Hepatocyte (in vitro differentiated cells): ENCODE measurements around the gene CRTC2. TPM values are rescaled to one million over a fixed set of nuclear protein-coding genes. Genes with fewer than 3 reads are reported as not detected.

Experiments used
- DNase-seq: peaks from one replicate; pipeline ENCODE4 v3.0.0-alpha.2; 2016; ENCODE audit warnings: low spot score
- H2AFZ ChIP-seq: fragments of 200-600 bp; sonication (generic); 2 replicates; pipeline ENCODE4 v1.6.0; 2016; ENCODE audit warnings: antibody characterized with exemption, mild to moderate bottlenecking
- H3K27ac ChIP-seq: fragments of 200-600 bp; sonication (generic); 2 replicates; pipeline ENCODE4 v1.5.1; 2016; ENCODE audit warnings: mild to moderate bottlenecking
- H3K27me3 ChIP-seq: fragments of 200-600 bp; sonication (generic); 2 replicates; pipeline ENCODE4 v1.6.1; 2016
- H3K36me3 ChIP-seq: fragments of 200-600 bp; sonication (generic); replicated peaks from 2 replicates; pipeline ENCODE4 v1.5.1; 2016; ENCODE audit warnings: low read depth; ENCODE audit not compliant: insufficient read depth
- H3K4me1 ChIP-seq: fragments of 200-600 bp; sonication (generic); 2 replicates; pipeline ENCODE4 v1.5.1; 2016; ENCODE audit warnings: mild to moderate bottlenecking, moderate library complexity; ENCODE audit not compliant: insufficient read depth
- H3K4me2 ChIP-seq: fragments of 200-600 bp; sonication (generic); 2 replicates; pipeline ENCODE4 v1.6.0; 2016
- H3K4me3 ChIP-seq: fragments of 200-600 bp; sonication (generic); 2 replicates; pipeline ENCODE4 v1.5.1; 2016; ENCODE audit warnings: mild to moderate bottlenecking
- H3K79me2 ChIP-seq: fragments of 200-600 bp; sonication (generic); 2 replicates; pipeline ENCODE4 v1.6.0; 2017; ENCODE audit warnings: mild to moderate bottlenecking
- H3K9me2 ChIP-seq: fragments of 200-600 bp; sonication (generic); replicated peaks from 2 replicates; pipeline ENCODE4 v1.6.0; 2017; ENCODE audit warnings: mild to moderate bottlenecking; ENCODE audit not compliant: insufficient read depth
- H3K9me3 ChIP-seq: fragments of 200-600 bp; sonication (generic); 2 replicates; pipeline ENCODE4 v1.5.1; 2016; ENCODE audit warnings: low read depth, mild to moderate bottlenecking
- H4K20me1 ChIP-seq: fragments of 200-600 bp; sonication (generic); 2 replicates; pipeline ENCODE4 v1.6.0; 2016; ENCODE audit warnings: mild to moderate bottlenecking; ENCODE audit not compliant: insufficient read depth, poor library complexity, severe bottlenecking
- CTCF ChIP-seq: fragments of 200-600 bp; sonication (generic); IDR thresholded peaks from 2 replicates; pipeline ENCODE4 v1.5.1; 2016; ENCODE audit warnings: antibody characterized with exemption, mild to moderate bottlenecking; ENCODE audit not compliant: poor library complexity
- EZH2 ChIP-seq: fragments of 200-600 bp; sonication (generic); IDR thresholded peaks from 2 replicates; pipeline ENCODE4 v1.6.1; 2016; ENCODE audit warnings: antibody characterized with exemption, mild to moderate bottlenecking, borderline replicate concordance
- EZH2phosphoT487 ChIP-seq: fragments of 200-600 bp; sonication (generic); IDR thresholded peaks from one replicate; pipeline ENCODE4 v1.6.1; 2018; ENCODE audit warnings: antibody characterized with exemption, mild to moderate bottlenecking, low read depth, moderate library complexity; ENCODE audit not compliant: unreplicated experiment, severe bottlenecking
- WGBS: methylation state at CpG from one replicate; pipeline ENCODE4 v1.1.6; 2016; ENCODE audit warnings: low lambda C conversion rate; ENCODE audit errors: missing lambda C conversion rate; 5-methylcytosine and 5-hydroxymethylcytosine counted together
- polyA plus RNA-seq: library from polyadenylated mRNA; unstranded; fragments of >200 nt; fragmentation: Nextera tagmentation; extraction: Ambion mirVana; gene quantifications from 2 replicates; pipeline ENCODE4 v1.2.1, GENCODE V29; 2016
- total RNA-seq: library from RNA; depleted of rRNA; stranded (reverse); fragments of >200 nt; gene quantifications from 2 replicates; pipeline ENCODE4 v1.2.3, GENCODE V29; 2014

Gene CRTC2
- total and polyA plus RNA-seq, 2 experiments from 2014 or later: 10.5 to 28.0 TPM

GRCh38 chr1:153932156-153933131 lies 26.0 kb downstream of the CRTC2 start:
- Histone ChIP-seq H3K4me2 (no peak overlapping the region), H3K27me3 (no peaks in the 10 kb centered on the region), H3K9me2 (no peaks in the 10 kb centered on the region), H3K4me1 (no peaks in the 10 kb centered on the region), H3K27ac (no peak overlapping the region), H4K20me1 (no peaks in the 10 kb centered on the region), H3K9me3 (no peaks in the 10 kb centered on the region), H3K79me2 (no peaks in the 10 kb centered on the region), H3K4me3 (no peak overlapping the region), H2AFZ (no peak overlapping the region), H3K36me3 (no peaks in the 10 kb centered on the region)
- no peak for DNase-seq
- TF ChIP-seq CTCF: no peak
- TF ChIP-seq EZH2: no peak
- no peak for TF ChIP-seq EZH2phosphoT487
- WGBS: 95% methylated on average over 16 of the region's 18 CpGs

DNA sequence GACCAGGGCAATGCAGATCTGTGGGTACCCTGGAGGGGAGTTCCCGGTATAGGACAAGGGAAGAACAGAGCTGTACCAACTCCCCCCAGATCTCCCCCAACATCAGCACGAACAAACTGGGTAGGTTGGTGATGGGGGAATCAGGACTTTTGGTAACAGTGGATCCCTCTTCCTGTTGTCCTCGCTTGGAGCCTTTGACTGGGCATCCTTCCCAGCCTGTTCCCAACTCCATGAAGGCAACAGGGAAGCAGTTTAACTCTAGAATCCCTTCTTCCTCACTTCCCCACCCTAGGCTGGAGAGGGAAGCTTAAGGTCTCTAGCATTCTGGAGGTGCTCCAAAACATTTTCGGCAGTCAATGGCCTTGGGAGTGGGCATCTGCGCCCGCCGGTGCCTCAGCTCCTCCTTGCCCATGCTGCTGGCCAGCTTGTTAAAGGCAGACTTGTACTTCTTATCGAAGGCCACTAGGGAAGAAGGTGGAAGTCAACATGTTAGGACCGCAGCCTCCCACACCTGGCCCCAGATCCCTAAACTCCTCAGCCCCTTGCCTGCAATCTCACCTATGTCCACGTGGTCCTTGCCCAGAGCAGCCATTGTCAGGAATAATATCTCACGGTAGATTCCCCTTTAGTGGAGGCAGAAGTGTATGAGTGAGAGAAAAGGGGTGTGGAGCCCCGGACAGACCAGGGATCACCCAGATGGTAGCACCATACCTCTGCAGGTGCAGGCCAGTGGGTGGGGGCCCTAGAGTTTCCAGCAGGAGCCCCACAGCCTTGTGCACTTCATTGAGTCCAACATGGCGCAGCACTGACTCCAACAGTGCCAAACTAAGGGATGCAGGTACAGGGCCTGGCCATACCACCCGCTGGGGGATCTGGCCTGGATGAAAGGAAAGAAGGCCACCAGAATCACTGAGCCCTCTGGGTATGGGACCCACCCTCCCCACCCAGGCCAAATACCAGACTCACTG lies 28.1 kb downstream of the CRTC2 start:
- Histone ChIP-seq H3K27me3 (no peaks in the 10 kb centered on the region), H3K36me3 (no peaks in the 10 kb centered on the region), H2AFZ (no peak overlapping the region), H3K4me1 (no peaks in the 10 kb centered on the region), H3K79me2 (no peaks in the 10 kb centered on the region), H3K9me3 (no peaks in the 10 kb centered on the region), H3K4me3 (no peak overlapping the region), H3K9me2 (no peaks in the 10 kb centered on the region), H3K4me2 (no peak overlapping the region), H3K27ac (no peak overlapping the region), H4K20me1 (no peaks in the 10 kb centered on the region)
- no peak for DNase-seq
- WGBS: 93% methylated on average over 13 of the region's 14 CpGs
- TF ChIP-seq EZH2phosphoT487: no peak
- TF ChIP-seq EZH2: no peak
- TF ChIP-seq CTCF: no peak

DNA sequence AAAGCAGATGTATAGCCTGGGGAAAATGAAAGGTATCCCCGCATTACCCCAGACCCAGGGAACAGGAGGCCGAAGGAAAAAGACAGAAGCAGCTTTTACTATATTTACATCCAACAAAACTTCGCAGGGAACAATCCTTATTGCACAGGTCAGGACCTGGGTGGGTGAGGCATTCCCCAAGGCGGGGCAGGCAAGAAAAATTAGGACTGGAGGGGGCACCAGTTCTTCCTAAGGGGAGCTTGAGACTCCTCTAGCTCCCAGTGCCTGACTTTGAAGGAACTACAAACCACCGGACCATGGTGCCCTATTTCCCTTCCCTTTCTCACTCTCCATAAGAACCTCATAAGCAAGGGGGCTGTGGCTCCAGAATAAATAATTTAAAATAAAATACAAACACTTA lies 29.0 kb downstream of the CRTC2 start:
- Histone ChIP-seq H3K4me2 (no peak overlapping the region), H3K9me2 (no peaks in the 10 kb centered on the region), H4K20me1 (no peaks in the 10 kb centered on the region), H3K4me3 (no peak overlapping the region), H2AFZ (no peak overlapping the region), H3K36me3 (no peaks in the 10 kb centered on the region), H3K4me1 (no peaks in the 10 kb centered on the region), H3K79me2 (no peaks in the 10 kb centered on the region), H3K27ac (no peak overlapping the region), H3K27me3 (no peaks in the 10 kb centered on the region), H3K9me3 (no peaks in the 10 kb centered on the region)
- 92% methylated on average over 5 of the region's 5 CpGs for WGBS
- no peak for TF ChIP-seq CTCF
- no peak for TF ChIP-seq EZH2
- no peak for TF ChIP-seq EZH2phosphoT487
- no peak for DNase-seq
